Gastroesophageal sphincter (tissue), 4 donors: ENCODE data around the gene DUSP6. TPM values are rescaled to one million over a fixed set of nuclear protein-coding genes. Genes with fewer than 3 reads are reported as not detected.
A peak's percentile ranks its signal among the peaks of the same experiment; 100 is the strongest.

ENCODE experiments used
- ATAC-seq: fragments of 150-250 bp; one replicate; pipeline ENCODE4 v1.9.1; 2016; ENCODE audit warnings: mild to moderate bottlenecking, moderate library complexity
- H3K27ac ChIP-seq, 4 donors: fragments of 200-600 bp; sonication (generic) in 3 of 4; 1 replicate in 3 of 4; 2 replicates in 1 of 4; pipeline ENCODE4 v1.5.1; 2016 to 2019
- H3K27me3 ChIP-seq: fragments of 200-600 bp; sonication (generic); one replicate; pipeline ENCODE4 v1.5.1; 2019
- H3K36me3 ChIP-seq, 2 donors: fragments of 200-600 bp; sonication (generic); one replicate each; pipeline ENCODE4 v1.5.1; 2019; ENCODE audit warnings: control low read depth in 1 of 2
- H3K4me1 ChIP-seq, 3 donors: fragments of 200-600 bp; sonication (generic); 1 replicate in 2 of 3; 2 replicates in 1 of 3; pipeline ENCODE4 v1.5.1; 2016 to 2019; ENCODE audit warnings: control low read depth in 2 of 3
- H3K4me3 ChIP-seq, 2 donors: fragments of 200-600 bp; sonication (generic); one replicate each; pipeline ENCODE4 v1.5.1; 2019; ENCODE audit warnings: mild to moderate bottlenecking in 1 of 2, moderate library complexity in 1 of 2
- H3K9me3 ChIP-seq, 3 donors: fragments of 200-600 bp; sonication (generic); one replicate each; pipeline ENCODE4 v1.5.1; 2017 to 2019; ENCODE audit warnings: control low read depth in 2 of 3
- EP300 ChIP-seq: sonication (generic); formaldehyde crosslinking; IDR thresholded peaks from one replicate; pipeline ENCODE4 v1.6.1; 2017; ENCODE audit warnings: antibody characterized with exemption, mild to moderate bottlenecking
- POLR2A ChIP-seq, 2 donors: fragments of 450-650 bp; IDR thresholded peaks; one replicate each; pipeline ENCODE4 v1.6.1; 2017; ENCODE audit warnings: antibody characterized with exemption in 2 of 2, mild to moderate bottlenecking in 2 of 2, moderate library complexity in 1 of 2
- POLR2AphosphoS5 ChIP-seq: sonication (generic); formaldehyde crosslinking; IDR thresholded peaks from one replicate; pipeline ENCODE4 v1.6.1; 2017; ENCODE audit warnings: antibody characterized with exemption
- WGBS, 2 donors: methylation state at CpG; one replicate each; pipeline ENCODE4 v1.1.5; 2018; ENCODE audit warnings: low coverage in 1 of 2; 5-methylcytosine and 5-hydroxymethylcytosine counted together
- total RNA-seq, 4 donors: library from RNA; depleted of rRNA; stranded (reverse); fragments of >200 nt; gene quantifications; one replicate each; pipeline ENCODE4 v1.1.0, GENCODE V29; 2016
- TF ChIP-seq, protein P1 (sequence below), 4 experiments: fragments of 200-600 bp in 2 of 4; fragments of 450-650 bp in 2 of 4; sonication (generic) in 1 of 4; IDR thresholded peaks; one replicate each; pipeline ENCODE4 v1.5.1; 2017 to 2019; ENCODE audit warnings: antibody characterized with exemption in 4 of 4, mild to moderate bottlenecking in 2 of 4, moderate library complexity in 2 of 4

DUSP6 gene, protein sequence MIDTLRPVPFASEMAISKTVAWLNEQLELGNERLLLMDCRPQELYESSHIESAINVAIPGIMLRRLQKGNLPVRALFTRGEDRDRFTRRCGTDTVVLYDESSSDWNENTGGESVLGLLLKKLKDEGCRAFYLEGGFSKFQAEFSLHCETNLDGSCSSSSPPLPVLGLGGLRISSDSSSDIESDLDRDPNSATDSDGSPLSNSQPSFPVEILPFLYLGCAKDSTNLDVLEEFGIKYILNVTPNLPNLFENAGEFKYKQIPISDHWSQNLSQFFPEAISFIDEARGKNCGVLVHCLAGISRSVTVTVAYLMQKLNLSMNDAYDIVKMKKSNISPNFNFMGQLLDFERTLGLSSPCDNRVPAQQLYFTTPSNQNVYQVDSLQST
- total RNA-seq, result 10 to 100 TPM; 52.8 to 73.8 (median 58.5) TPM

GRCh38 chr12:89352492-89353187 lies at the start of gene DUSP6:
DUSP6 (minus strand) TSS chr12:89352501; CDS start chr12:89352039, 462 bp downstream.
- Histone ChIP-seq H3K4me1 (peaks cover 0 to 61% (median 8%) of the 10 kb centered on the region in 3 donors), H3K36me3 (peaks cover 0 to 13% of the 10 kb centered on the region in 2 donors), H3K27me3 (no peaks in the 10 kb centered on the region), H3K27ac (peak within 1 kb of the TSS; percentile 94 to 99 (median 99)), H3K9me3 (no peaks in the 10 kb centered on the region), H3K4me3 (peak within 1 kb of the TSS; percentile 82 to 86)
- TF ChIP-seq POLR2A (IDR thresholded peaks at IDR 0.05) (peak in 1 of 2 donors; percentile 95), POLR2AphosphoS5 (peak; percentile 96), EP300 (no peak)
- TF ChIP-seq, protein P1, sequence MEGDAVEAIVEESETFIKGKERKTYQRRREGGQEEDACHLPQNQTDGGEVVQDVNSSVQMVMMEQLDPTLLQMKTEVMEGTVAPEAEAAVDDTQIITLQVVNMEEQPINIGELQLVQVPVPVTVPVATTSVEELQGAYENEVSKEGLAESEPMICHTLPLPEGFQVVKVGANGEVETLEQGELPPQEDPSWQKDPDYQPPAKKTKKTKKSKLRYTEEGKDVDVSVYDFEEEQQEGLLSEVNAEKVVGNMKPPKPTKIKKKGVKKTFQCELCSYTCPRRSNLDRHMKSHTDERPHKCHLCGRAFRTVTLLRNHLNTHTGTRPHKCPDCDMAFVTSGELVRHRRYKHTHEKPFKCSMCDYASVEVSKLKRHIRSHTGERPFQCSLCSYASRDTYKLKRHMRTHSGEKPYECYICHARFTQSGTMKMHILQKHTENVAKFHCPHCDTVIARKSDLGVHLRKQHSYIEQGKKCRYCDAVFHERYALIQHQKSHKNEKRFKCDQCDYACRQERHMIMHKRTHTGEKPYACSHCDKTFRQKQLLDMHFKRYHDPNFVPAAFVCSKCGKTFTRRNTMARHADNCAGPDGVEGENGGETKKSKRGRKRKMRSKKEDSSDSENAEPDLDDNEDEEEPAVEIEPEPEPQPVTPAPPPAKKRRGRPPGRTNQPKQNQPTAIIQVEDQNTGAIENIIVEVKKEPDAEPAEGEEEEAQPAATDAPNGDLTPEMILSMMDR (IDR thresholded peaks at IDR 0.05), result peak in 1 of 4 experiments; percentile 5
- 0% methylated on average over 21 to 31 of the region's 34 CpGs for WGBS, 2 donors
- peak; percentile 82 for ATAC-seq

GRCh38 chr12:89401433-89402058 lies 49.2 kb upstream of the DUSP6 start:
- WGBS, 2 donors, result 72 to 89% methylated on average over 3 of the region's 3 CpGs
- Histone ChIP-seq H3K4me1 (no peaks in the 10 kb centered on the region), H3K27me3 (no peaks in the 10 kb centered on the region), H3K27ac (no peak overlapping the region), H3K9me3 (no peaks in the 10 kb centered on the region), H3K36me3 (no peaks in the 10 kb centered on the region), H3K4me3 (no peak overlapping the region)
- ATAC-seq, result no peak
- TF ChIP-seq POLR2AphosphoS5 (no peak), POLR2A (IDR thresholded peaks at IDR 0.05) (no peak), EP300 (no peak)
- TF ChIP-seq, protein P1 (IDR thresholded peaks at IDR 0.05), result no peak

- Histone ChIP-seq H3K27me3 (no peaks in the 10 kb centered on the region), H3K4me3 (no peak overlapping the region), H3K9me3 (no peaks in the 10 kb centered on the region), H3K27ac (no peak overlapping the region), H3K36me3 (no peaks in the 10 kb centered on the region), H3K4me1 (no peaks in the 10 kb centered on the region)
- no peak for ATAC-seq
- WGBS, 2 donors, result 95 to 100% methylated on average over 4 of the region's 6 CpGs
- TF ChIP-seq POLR2A (IDR thresholded peaks at IDR 0.05) (no peak), POLR2AphosphoS5 (no peak), EP300 (no peak)
- TF ChIP-seq, protein P1 (IDR thresholded peaks at IDR 0.05), result no peak
Observed at GRCh38 chr12:89400415-89400814, 48.1 kb upstream of the DUSP6 start.

- ATAC-seq, result no peak
- Histone ChIP-seq H3K36me3 (no peaks in the 10 kb centered on the region), H3K9me3 (no peaks in the 10 kb centered on the region), H3K27ac (peak overlapping the region in 1 of 4 donors; percentile 40), H3K27me3 (no peaks in the 10 kb centered on the region), H3K4me1 (peaks cover 0 to 11% (median 0%) of the 10 kb centered on the region in 3 donors), H3K4me3 (no peak overlapping the region)
- 27 to 78% methylated on average over 3 to 4 of the region's 4 CpGs for WGBS, 2 donors
- no peak for TF ChIP-seq POLR2A (IDR thresholded peaks at IDR 0.05)
- TF ChIP-seq, protein P1 (IDR thresholded peaks at IDR 0.05), result peak in 1 of 4 experiments; percentile 10
- no peak for TF ChIP-seq EP300
- TF ChIP-seq POLR2AphosphoS5, result no peak
Observed at GRCh38 chr12:89395712-89396111, 43.4 kb upstream of the DUSP6 start.
